SU-DHL-6 (cell line): ENCODE data around the gene NAPB.

Experiments
- H2AFZ ChIP-seq: fragments of 200-600 bp; sonication (generic); 2 replicates; pipeline ENCODE4 v1.6.1; 2014; ENCODE audit warnings: low read depth, mild to moderate bottlenecking, moderate library complexity, mixed read lengths, antibody characterized with exemption, low read length; ENCODE audit not compliant: severe bottlenecking
- H3F3A ChIP-seq: fragments of 200-600 bp; shearing (Covaris generic); 2 replicates; pipeline ENCODE4 v1.6.0; 2016; ENCODE audit warnings: antibody characterized with exemption, mild to moderate bottlenecking; ENCODE audit not compliant: insufficient read depth
- H3K27ac ChIP-seq: fragments of 200-600 bp; sonication (generic); 2 replicates; pipeline ENCODE4 v1.5.1; 2016; ENCODE audit warnings: low read depth, mild to moderate bottlenecking, low read length, moderate library complexity, mixed read lengths
- H3K27me3 ChIP-seq: fragments of 200-600 bp; sonication (generic), shearing (Covaris generic); 2 replicates; pipeline ENCODE4 v1.6.0; 2014; ENCODE audit warnings: mild to moderate bottlenecking, low read length
- H3K36me3 ChIP-seq: fragments of 200-600 bp; sonication (generic); 2 replicates; pipeline ENCODE4 v1.6.1; 2014; ENCODE audit warnings: mild to moderate bottlenecking, low read length, mixed read lengths
- H3K4me2 ChIP-seq: fragments of 300-600, 200-600 bp; shearing (Covaris generic), sonication (generic); 2 replicates; pipeline ENCODE4 v1.6.0; 2014; ENCODE audit warnings: low read length, low read depth, mild to moderate bottlenecking; ENCODE audit not compliant: poor library complexity, severe bottlenecking
- H3K4me3 ChIP-seq: fragments of 200-600 bp; sonication (generic); 2 replicates; pipeline ENCODE4 v1.5.1; 2014; ENCODE audit warnings: antibody characterized with exemption, low read length, mild to moderate bottlenecking, mixed read lengths; ENCODE audit not compliant: insufficient read depth, poor library complexity, severe bottlenecking
- H3K79me2 ChIP-seq: fragments of 200-600 bp; sonication (generic); 2 replicates; pipeline ENCODE4 v1.6.1; 2014; ENCODE audit warnings: mild to moderate bottlenecking, low read length, moderate library complexity; ENCODE audit not compliant: insufficient read depth
- H3K9ac ChIP-seq: fragments of 200-600 bp; sonication (generic); 2 replicates; pipeline ENCODE4 v1.7.0; 2014; ENCODE audit warnings: mild to moderate bottlenecking, low read length
- H3K9me2 ChIP-seq: fragments of 200-600 bp; sonication (generic); replicated peaks from 2 replicates; pipeline ENCODE4 v1.6.1; 2014; ENCODE audit warnings: low read length; ENCODE audit not compliant: insufficient read depth
- H3K9me3 ChIP-seq: fragments of 200-600 bp; sonication (generic); 2 replicates; pipeline ENCODE4 v1.6.1; 2014; ENCODE audit warnings: low read length, mixed read lengths; ENCODE audit not compliant: insufficient read depth
- H4K20me1 ChIP-seq: fragments of 200-600 bp; sonication (generic); 2 replicates; pipeline ENCODE4 v1.6.1; 2014; ENCODE audit warnings: low read depth, mild to moderate bottlenecking, antibody characterized with exemption, low read length, moderate library complexity, mixed read lengths
- EZH2phosphoT487 ChIP-seq: fragments of 200-600 bp; sonication (generic), shearing (Covaris generic); conservative IDR thresholded peaks from 2 replicates; pipeline ENCODE4 v1.6.1; 2018; ENCODE audit warnings: mild to moderate bottlenecking, antibody characterized with exemption, low read length, moderate library complexity, mixed read lengths
- TF ChIP-seq, protein P1 (sequence below): fragments of 200-600 bp; sonication (generic); IDR thresholded peaks from one replicate; pipeline ENCODE4 v1.5.1; 2017; ENCODE audit warnings: antibody characterized with exemption, mild to moderate bottlenecking, low read length, moderate library complexity; ENCODE audit not compliant: insufficient read depth, poor library complexity, severe bottlenecking

Gene NAPB

DNA sequence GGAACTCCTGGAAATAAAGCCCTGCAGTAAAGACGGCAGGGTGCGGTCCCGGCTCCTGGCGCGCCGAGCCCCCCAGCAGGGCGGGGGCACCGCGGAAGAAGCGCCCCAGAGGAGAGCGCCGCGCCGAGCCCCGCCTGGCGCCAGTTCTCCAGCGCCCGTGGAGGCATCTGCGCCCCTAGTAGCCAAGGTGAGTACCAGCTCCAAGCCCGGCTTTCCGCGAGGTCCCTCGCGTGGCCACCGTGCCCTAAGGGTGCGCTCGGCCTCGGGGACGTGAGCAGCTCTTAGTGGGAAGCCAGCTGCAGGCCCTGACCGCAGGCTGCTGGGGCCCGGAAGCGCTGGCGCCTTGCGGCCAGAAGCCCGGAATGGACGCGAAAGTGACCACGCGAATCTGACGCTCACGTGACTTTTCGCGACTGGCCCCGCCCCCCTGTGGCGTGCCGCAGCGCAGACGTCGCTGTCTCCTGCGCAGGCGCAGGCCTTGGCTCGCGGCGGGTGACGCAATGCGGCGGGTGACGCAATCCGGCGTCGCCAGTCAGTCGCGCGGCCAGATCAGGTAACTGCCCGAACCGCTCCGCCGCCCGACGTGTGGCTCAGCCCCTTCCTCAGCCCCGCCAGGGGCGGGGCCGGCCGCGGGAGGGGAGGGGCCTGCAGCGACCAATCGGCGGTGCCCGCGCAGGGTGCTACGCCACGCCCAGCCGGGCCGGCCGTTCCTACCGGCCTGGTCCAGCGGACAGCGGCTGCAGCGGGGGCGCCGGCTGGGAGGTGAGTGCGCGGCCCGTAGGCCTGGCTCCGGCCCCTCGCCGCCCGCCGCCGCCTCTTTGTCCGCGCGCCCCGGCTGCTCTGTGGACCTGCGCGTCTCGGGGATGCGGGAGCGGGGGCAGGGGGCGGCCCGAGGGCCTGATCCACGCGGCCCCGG, 59.6 kb downstream of the NAPB start, which contains the start of gene GZF1:
Gene GZF1 (plus strand): TSS at position 707 of the 916 bp plus-strand sequence. CDS start 2,202 bp downstream, outside the sequence.
- Histone ChIP-seq H3K27me3 (no peaks in the 10 kb centered on the region), H3K4me3 (peak within 1 kb of the TSS; percentile 78), H3K4me2 (peak within 1 kb of the TSS; percentile 80), H4K20me1 (no peaks in the 10 kb centered on the region; the same call in 1 of the 2 replicates), H3K79me2 (peaks cover 47% of the 10 kb centered on the region), H3K9me2 (no peaks in the 10 kb centered on the region), H3K9ac (peak within 1 kb of the TSS; percentile 91), H3K9me3 (no peaks in the 10 kb centered on the region), H3K27ac (peak within 1 kb of the TSS; percentile 64), H2AFZ (peak within 1 kb of the TSS; percentile 34), H3K36me3 (0 out of 2 replicates have a peak, but pooled peaks cover 4% of the 10 kb centered on the region), H3F3A (peaks cover 21% of the 10 kb centered on the region)
- TF ChIP-seq, protein P1, sequence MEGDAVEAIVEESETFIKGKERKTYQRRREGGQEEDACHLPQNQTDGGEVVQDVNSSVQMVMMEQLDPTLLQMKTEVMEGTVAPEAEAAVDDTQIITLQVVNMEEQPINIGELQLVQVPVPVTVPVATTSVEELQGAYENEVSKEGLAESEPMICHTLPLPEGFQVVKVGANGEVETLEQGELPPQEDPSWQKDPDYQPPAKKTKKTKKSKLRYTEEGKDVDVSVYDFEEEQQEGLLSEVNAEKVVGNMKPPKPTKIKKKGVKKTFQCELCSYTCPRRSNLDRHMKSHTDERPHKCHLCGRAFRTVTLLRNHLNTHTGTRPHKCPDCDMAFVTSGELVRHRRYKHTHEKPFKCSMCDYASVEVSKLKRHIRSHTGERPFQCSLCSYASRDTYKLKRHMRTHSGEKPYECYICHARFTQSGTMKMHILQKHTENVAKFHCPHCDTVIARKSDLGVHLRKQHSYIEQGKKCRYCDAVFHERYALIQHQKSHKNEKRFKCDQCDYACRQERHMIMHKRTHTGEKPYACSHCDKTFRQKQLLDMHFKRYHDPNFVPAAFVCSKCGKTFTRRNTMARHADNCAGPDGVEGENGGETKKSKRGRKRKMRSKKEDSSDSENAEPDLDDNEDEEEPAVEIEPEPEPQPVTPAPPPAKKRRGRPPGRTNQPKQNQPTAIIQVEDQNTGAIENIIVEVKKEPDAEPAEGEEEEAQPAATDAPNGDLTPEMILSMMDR, result no peak
- TF ChIP-seq EZH2phosphoT487, result no peak

DNA sequence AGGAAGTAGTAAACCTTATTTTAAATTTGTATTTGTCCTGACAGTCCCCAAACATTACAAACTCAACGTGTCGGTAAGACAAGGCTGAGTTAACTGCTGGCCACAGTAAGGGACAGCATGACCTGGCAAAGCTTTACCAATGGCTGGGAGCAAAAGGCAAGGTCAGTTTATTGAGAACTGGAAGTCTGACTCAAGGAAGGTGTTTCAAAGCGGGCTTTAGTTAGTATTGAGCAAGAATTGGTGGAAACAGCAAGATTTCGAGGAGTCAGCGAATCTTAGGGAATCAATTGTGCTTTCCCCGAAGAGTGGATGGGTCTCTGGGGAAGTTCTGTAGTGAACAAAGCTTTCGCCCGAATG, 60.2 kb downstream of the NAPB start:
- Histone ChIP-seq H3K36me3 (0 out of 2 replicates have a peak, but pooled peaks cover 4% of the 10 kb centered on the region), H3F3A (peaks cover 22% of the 10 kb centered on the region), H3K27me3 (no peaks in the 10 kb centered on the region), H3K9ac (peak overlapping the region; percentile 89), H2AFZ (no peak overlapping the region), H3K9me2 (no peaks in the 10 kb centered on the region), H4K20me1 (no peaks in the 10 kb centered on the region; the same call in 1 of the 2 replicates), H3K4me3 (peak overlapping the region; percentile 71), H3K4me2 (peak overlapping the region; percentile 67), H3K9me3 (no peaks in the 10 kb centered on the region), H3K79me2 (peaks cover 40% of the 10 kb centered on the region), H3K27ac (peak overlapping the region; percentile 64)
- TF ChIP-seq EZH2phosphoT487, result no peak
- TF ChIP-seq, protein P1, result no peak

DNA sequence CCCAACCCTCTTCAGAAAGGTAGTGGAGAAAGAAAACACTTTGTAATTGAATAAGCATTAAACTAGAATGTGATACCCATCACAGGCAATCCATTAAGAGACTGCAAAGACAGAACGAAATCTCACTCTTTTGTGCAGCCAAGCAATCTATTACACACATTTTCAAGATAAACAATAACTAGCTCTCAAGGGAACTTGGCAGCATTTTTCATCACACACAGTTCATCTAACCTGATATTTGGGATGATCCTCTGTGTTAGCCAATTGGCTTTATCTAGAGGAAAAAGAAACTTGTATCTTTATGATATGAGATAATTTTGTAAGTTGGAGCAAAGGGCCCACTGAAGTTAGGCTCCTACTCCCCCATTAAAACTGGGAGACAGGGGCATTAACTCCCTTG, 60.8 kb downstream of the NAPB start:
- Histone ChIP-seq H3K4me3 (peak overlapping the region; percentile 71), H4K20me1 (no peaks in the 10 kb centered on the region; the same call in 1 of the 2 replicates), H3F3A (peaks cover 28% of the 10 kb centered on the region), H3K9me3 (no peaks in the 10 kb centered on the region), H3K27ac (peak overlapping the region; percentile 64), H3K9me2 (no peaks in the 10 kb centered on the region), H2AFZ (no peak overlapping the region), H3K9ac (peak overlapping the region; percentile 89), H3K36me3 (0 out of 2 replicates have a peak, but pooled peaks cover 4% of the 10 kb centered on the region), H3K79me2 (peaks cover 35% of the 10 kb centered on the region), H3K27me3 (no peaks in the 10 kb centered on the region), H3K4me2 (peak overlapping the region; percentile 67)
- TF ChIP-seq EZH2phosphoT487, result no peak
- TF ChIP-seq, protein P1, result no peak
